HG03439 (cell line): ENCODE results near the gene CFAP54.
"Not testable (repeated sequence)": the region's sequence is repeated elsewhere in the genome, so short reads cannot be mapped to it uniquely, and the experiment has no call there.

Experiments
- ATAC-seq: cut with Tn5 transposase; IDR thresholded peaks from one replicate; pipeline ENCODE4 v1.9.1; 2021; ENCODE audit warnings: mild to moderate bottlenecking, moderate library complexity; ENCODE audit not compliant: unreplicated experiment

The CFAP54 gene

GRCh38 chr12:96720363-96720705 lies 231.0 kb downstream of the CFAP54 start:
- peak; percentile 72 for ATAC-seq

- ATAC-seq = not testable (repeated sequence)
These were observed 240.1 kb downstream of the CFAP54 start for GRCh38 chr12:96729466-96729865.

- no peak for ATAC-seq
These were observed 240.5 kb downstream of the CFAP54 start for GRCh38 chr12:96729886-96730285.

GRCh38 chr12:96743606-96744005 lies 254.2 kb downstream of the CFAP54 start:
- ATAC-seq = no peak

- no peak for ATAC-seq
These were observed 260.6 kb downstream of the CFAP54 start for GRCh38 chr12:96749999-96750398.

GRCh38 chr12:96751626-96752025 lies 262.2 kb downstream of the CFAP54 start:
- ATAC-seq = no peak

GRCh38 chr12:96752211-96752610 lies 262.8 kb downstream of the CFAP54 start:
- ATAC-seq = no peak

- no peak for ATAC-seq
These were observed 276.9 kb downstream of the CFAP54 start for GRCh38 chr12:96766232-96766631.

GRCh38 chr12:96769400-96769799 lies 280.0 kb downstream of the CFAP54 start:
- ATAC-seq = no peak

GRCh38 chr12:96770219-96771102 lies 281.1 kb downstream of the CFAP54 start:
- no peak for ATAC-seq

GRCh38 chr12:96773031-96773430 lies 283.7 kb downstream of the CFAP54 start:
- no peak for ATAC-seq

- ATAC-seq = no peak
These were observed 285.3 kb downstream of the CFAP54 start for GRCh38 chr12:96774496-96775256.

GRCh38 chr12:96776908-96777307 lies 287.5 kb downstream of the CFAP54 start:
- no peak for ATAC-seq

- ATAC-seq = no peak
These were observed 291.0 kb downstream of the CFAP54 start for GRCh38 chr12:96780330-96780729.

GRCh38 chr12:96786791-96787190 lies 297.4 kb downstream of the CFAP54 start:
- no peak for ATAC-seq

- no peak for ATAC-seq
These were observed 314.6 kb downstream of the CFAP54 start for GRCh38 chr12:96803969-96804368.

GRCh38 chr12:96806272-96806671 lies 316.9 kb downstream of the CFAP54 start:
- ATAC-seq = no peak

- ATAC-seq = no peak
These were observed 318.4 kb downstream of the CFAP54 start for GRCh38 chr12:96807741-96808140.

GRCh38 chr12:96808587-96808986 lies 319.2 kb downstream of the CFAP54 start:
- no peak for ATAC-seq

GRCh38 chr12:96809522-96809921 lies 320.1 kb downstream of the CFAP54 start:
- no peak for ATAC-seq

- ATAC-seq = no peak
These were observed 320.7 kb downstream of the CFAP54 start for GRCh38 chr12:96810057-96810456.

- ATAC-seq = no peak
These were observed 321.1 kb downstream of the CFAP54 start for GRCh38 chr12:96810477-96810876.
